ENCODE results near the gene TAPBP.

GRCh38 chr6:33254591-33254990, 59.3 kb downstream of the TAPBP start:
- TF ChIP-seq POLR2A (IDR thresholded peaks at IDR 0.05) (no peak), CTCF (IDR thresholded peaks at IDR 0.05) (no peak)

All from Peyer's patch (tissue), 4 donors.